Left ventricle myocardium inferior (tissue), 1 donor: Measurements from ENCODE around the gene SYNPR. TPM values are rescaled to one million over a fixed set of nuclear protein-coding genes. Genes with fewer than 3 reads are reported as not detected.
A peak's percentile ranks its signal among the peaks of the same experiment; 100 is the strongest.

Experiments
- DNase-seq: peaks from one replicate; pipeline ENCODE4 v3.0.0-alpha.2; 2020
- H3K27ac ChIP-seq: fragments of 200-600 bp; replicated peaks from 2 replicates; pipeline ENCODE4 v1.8.0; 2021
- H3K27me3 ChIP-seq: fragments of 200-600 bp; 2 replicates; pipeline ENCODE4 v1.8.0; 2021; ENCODE audit warnings: low read depth
- H3K36me3 ChIP-seq: fragments of 200-600 bp; 2 replicates; pipeline ENCODE4 v1.8.0; 2021
- H3K4me1 ChIP-seq: fragments of 200-600 bp; 2 replicates; pipeline ENCODE4 v1.8.0; 2021
- H3K4me3 ChIP-seq: fragments of 200-600 bp; 2 replicates; pipeline ENCODE4 v1.8.0; 2021; ENCODE audit warnings: mild to moderate bottlenecking, moderate library complexity
- H3K9me3 ChIP-seq: fragments of 200-600 bp; replicated peaks from 2 replicates; pipeline ENCODE4 v1.8.0; 2021
- intact Hi-C: fragments of 100-400 bp; cut with micrococcal nuclease; formaldehyde crosslinking; loops from one replicate; pipeline ENCODE4 v1.11.0; 2022
- total RNA-seq: library from RNA; stranded (reverse); fragmentation: NEBNext Ultra II Directional; extraction: Animal tissue kit (Norgen Biotek cat#: 25700); gene quantifications from one replicate; pipeline ENCODE4 v1.2.1, GENCODE V29; 2021
- TF ChIP-seq, protein P1 (sequence below): fragments of 200-600 bp; IDR thresholded peaks from 2 replicates; pipeline ENCODE4 v1.8.0; 2021; ENCODE audit warnings: antibody characterized with exemption, mild to moderate bottlenecking, borderline replicate concordance
- donor health status: DM: no; HTN: yes; CAD: no; lungs with severe emphysema.

The SYNPR gene
- total RNA-seq, 1 donor from 2014 or later: 0.93 TPM

GRCh38 chr3:63349583-63350573, 71.8 kb downstream of the SYNPR start:
- peaks cover 52% of the 10 kb centered on the region for H3K27me3 ChIP-seq
- no peak overlapping the region for H3K27ac ChIP-seq
- intact Hi-C loops: loop anchor here (2.0 kb wide), 1 partner anchor 469 kb away; the partner anchor contains the start of gene C3orf49
- H3K9me3 ChIP-seq: no peaks in the 10 kb centered on the region
- no peak for DNase-seq
- no peaks in the 10 kb centered on the region for H3K4me1 ChIP-seq
- H3K4me3 ChIP-seq: no peak overlapping the region
- H3K36me3 ChIP-seq: no peaks in the 10 kb centered on the region
- TF ChIP-seq, protein P1, sequence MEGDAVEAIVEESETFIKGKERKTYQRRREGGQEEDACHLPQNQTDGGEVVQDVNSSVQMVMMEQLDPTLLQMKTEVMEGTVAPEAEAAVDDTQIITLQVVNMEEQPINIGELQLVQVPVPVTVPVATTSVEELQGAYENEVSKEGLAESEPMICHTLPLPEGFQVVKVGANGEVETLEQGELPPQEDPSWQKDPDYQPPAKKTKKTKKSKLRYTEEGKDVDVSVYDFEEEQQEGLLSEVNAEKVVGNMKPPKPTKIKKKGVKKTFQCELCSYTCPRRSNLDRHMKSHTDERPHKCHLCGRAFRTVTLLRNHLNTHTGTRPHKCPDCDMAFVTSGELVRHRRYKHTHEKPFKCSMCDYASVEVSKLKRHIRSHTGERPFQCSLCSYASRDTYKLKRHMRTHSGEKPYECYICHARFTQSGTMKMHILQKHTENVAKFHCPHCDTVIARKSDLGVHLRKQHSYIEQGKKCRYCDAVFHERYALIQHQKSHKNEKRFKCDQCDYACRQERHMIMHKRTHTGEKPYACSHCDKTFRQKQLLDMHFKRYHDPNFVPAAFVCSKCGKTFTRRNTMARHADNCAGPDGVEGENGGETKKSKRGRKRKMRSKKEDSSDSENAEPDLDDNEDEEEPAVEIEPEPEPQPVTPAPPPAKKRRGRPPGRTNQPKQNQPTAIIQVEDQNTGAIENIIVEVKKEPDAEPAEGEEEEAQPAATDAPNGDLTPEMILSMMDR: peak; percentile 79

DNA sequence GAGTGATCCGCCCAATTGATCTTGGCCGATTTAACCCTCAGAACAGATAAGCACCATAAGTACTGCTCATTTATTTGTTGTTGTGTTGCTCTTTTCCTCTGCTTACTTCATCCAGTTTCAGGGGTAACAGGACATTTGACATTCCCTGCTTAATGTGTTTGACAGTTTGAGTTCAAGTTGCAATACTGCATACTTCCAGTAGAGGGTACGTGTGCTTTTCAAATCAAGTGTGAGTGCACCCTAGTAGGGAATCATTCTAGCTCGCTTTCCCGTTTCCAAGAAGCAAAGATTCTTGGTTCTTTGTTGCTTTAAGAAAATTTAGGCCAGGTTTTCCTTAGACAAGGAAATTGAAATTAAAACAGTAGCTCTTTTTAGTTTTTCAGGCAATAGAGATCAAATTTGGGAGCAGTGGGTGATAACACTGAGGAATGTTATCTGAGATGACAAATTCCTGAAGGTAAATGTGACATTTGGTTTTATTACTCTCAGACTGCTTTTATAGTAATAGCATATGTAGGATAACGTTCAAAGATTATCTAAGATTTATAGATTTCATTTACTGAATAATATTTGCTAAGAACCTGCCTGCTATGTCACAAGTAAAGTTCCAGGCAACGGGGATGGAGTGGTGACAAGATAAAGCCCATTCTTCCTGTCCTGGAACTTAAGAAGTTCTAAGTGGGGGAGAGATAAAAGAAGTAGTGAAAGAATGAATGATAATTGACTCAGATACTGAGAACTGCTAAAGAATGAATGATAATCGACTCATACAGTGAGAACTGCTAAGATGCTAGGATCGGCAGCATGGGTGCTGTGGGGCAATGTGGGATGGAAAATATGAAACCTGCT, 73.3 kb downstream of the SYNPR start:
- intact Hi-C loops: loop anchor here (2.0 kb wide), 1 partner anchor 467 kb away; the partner anchor contains the start of gene C3orf49
- Histone ChIP-seq H3K4me1 (no peaks in the 10 kb centered on the region), H3K27ac (no peak overlapping the region), H3K27me3 (peaks cover 67% of the 10 kb centered on the region), H3K36me3 (no peaks in the 10 kb centered on the region), H3K9me3 (no peaks in the 10 kb centered on the region), H3K4me3 (no peak overlapping the region)
- TF ChIP-seq, protein P1: peak; percentile 86
- DNase-seq: no peak

DNA sequence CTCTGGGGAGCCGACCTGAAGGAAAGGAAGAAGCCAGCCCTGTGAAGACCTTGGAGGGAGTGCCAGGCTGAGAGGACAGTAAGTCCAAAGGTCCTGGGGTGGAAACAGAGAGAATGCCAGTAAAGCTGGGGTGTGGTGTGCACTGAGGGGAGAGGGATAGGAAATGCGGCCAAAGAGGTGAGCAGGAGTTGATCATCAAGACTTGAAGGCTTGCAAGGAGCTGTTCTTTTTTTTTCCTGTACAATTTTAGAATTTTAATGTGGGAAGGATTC, 73.8 kb downstream of the SYNPR start:
- H3K27me3 ChIP-seq: peaks cover 71% of the 10 kb centered on the region
- no peak for DNase-seq
- H3K4me3 ChIP-seq: no peak overlapping the region
- H3K9me3 ChIP-seq: no peaks in the 10 kb centered on the region
- TF ChIP-seq, protein P1: no peak
- intact Hi-C loops: no loop called here
- no peak overlapping the region for H3K27ac ChIP-seq
- no peaks in the 10 kb centered on the region for H3K4me1 ChIP-seq
- H3K36me3 ChIP-seq: no peaks in the 10 kb centered on the region

DNA sequence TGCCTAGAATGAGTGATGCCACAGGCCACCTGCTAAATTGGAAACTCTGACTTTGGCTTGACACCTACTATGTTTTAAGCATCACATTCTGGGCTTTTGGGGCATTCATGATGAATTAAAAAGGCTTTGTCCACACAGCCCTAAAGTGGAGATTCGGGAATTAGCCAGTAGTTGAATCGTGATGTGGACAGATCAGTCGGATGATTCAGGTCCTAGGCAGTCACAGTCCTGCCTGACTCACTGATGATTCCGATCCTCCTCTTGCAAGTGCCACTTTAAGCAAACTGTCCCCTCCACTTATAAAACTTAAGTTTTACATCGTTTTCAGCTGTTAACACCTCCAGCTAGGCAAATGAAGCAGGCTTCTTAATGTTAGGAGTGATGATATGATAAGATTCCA, 75.3 kb downstream of the SYNPR start:
- Histone ChIP-seq H3K4me3 (no peak overlapping the region), H3K9me3 (peaks cover 5% of the 10 kb centered on the region), H3K27me3 (peaks cover 80% of the 10 kb centered on the region), H3K4me1 (no peaks in the 10 kb centered on the region), H3K27ac (no peak overlapping the region), H3K36me3 (no peaks in the 10 kb centered on the region)
- intact Hi-C loops: no loop called here
- DNase-seq: no peak
- TF ChIP-seq, protein P1: no peak

DNA sequence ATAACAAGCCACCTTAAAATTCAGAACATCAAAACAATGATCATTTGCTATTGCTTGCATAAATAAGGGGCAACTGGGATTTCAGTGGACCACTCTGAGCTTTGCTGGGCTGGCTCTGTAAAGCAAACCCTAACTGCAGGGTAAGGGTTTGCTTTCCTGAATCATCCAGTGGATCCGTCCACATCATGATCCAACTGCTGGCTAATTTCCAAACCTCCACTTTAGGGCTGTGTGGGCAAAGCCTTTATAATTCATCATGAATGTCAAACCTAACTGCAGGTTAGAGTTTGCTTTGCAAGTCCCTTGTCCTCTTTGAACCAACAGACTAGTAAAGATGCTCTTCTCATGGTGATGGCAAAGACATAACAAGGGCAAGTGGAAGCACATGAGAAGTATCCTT, 76.1 kb downstream of the SYNPR start:
- intact Hi-C loops: no loop called here
- H3K4me1 ChIP-seq: no peaks in the 10 kb centered on the region

More for the DNA sequence above, 76.1 kb downstream of the SYNPR start:
- TF ChIP-seq, protein P1: no peak
- Histone ChIP-seq H3K36me3 (no peaks in the 10 kb centered on the region), H3K27ac (no peak overlapping the region), H3K27me3 (peaks cover 75% of the 10 kb centered on the region), H3K9me3 (peaks cover 5% of the 10 kb centered on the region), H3K4me3 (no peak overlapping the region)
- DNase-seq: no peak
